ENCODE measurements around the gene CCDC110. TPM values are rescaled to one million over a fixed set of nuclear protein-coding genes. Genes with fewer than 3 reads are reported as not detected.

Gene CCDC110
- total and polyA plus RNA-seq, 2 of the 4 experiments (the other 2 are of a cell fraction) = 0.46 to 0.90 TPM

DNA sequence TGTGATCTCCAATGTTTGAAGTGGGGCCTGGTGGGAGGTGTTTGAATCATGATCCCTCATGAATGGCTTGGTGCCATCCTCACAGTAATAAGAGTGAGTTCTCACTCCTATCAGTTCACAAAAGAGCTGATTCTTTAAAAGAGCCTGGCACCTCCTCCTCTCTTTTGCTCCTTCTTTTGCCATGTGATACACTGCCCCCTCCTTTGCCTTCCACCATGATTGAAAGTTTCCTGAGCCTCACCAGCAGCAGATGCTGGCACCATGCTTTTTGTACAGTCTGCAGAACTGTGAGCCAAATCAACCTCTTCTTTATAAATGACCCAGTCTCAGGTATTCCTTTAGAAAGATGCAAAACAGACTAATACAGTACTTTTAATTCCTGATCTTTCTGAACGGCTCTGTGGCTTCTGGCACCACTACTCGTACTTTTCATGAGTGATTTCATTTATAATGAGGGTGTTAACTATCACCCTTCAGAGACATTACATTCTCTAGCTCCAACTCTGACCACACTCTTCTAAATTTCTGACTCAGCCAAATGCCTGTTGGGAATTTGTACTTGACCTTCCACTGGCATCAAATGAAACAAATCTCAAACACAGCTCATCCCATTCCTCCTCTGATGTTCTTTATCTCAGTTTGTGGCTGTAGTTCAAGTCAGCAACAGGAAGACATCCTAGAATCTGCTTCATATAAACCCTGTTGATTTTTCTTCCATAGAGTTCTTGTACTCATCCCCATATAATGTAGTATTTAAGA lies 50.0 kb downstream of the CCDC110 start:
- no CpG with 5 or more reads among the region's 2 CpGs for WGBS, 2 experiments (ENCODE audit: extremely low coverage in 2 of 2, insufficient read length in 1 of 2)
- in situ Hi-C loops (cut with MboI; ENCODE audit: low sequenced_read_pairs) (no loop called here), dilution Hi-C loops (cut with HindIII; ENCODE audit: low sequenced_read_pairs, unreplicated experiment) (no loop called here), intact Hi-C loops (cut with micrococcal nuclease) (no loop called here)
- Histone ChIP-seq H3K4ac (ENCODE audit: low read depth, low read length) (no peak overlapping the region), H4K5ac (ENCODE audit: low read depth, low read length) (no peak overlapping the region), H3K79me1 (ENCODE audit: low read depth in 1 of 2, low read length in 2 of 2) (peaks cover 15 to 23% of the 10 kb centered on the region in 2 experiments), H3K23ac (ENCODE audit: low read depth, low read length) (no peak overlapping the region), H3K18ac (ENCODE audit: low read depth, low read length) (no peak overlapping the region), H3K14ac (replicated peaks; ENCODE audit: low read depth, low read length) (no peak overlapping the region), H2BK15ac (ENCODE audit: low read depth, low read length) (no peak overlapping the region), H3K4me3 (ENCODE audit: insufficient read depth, low read depth, low read length) (no peak overlapping the region), H3K56ac (ENCODE audit: extremely low read depth, insufficient read depth, low read length) (no peak overlapping the region), H3K9me1 (ENCODE audit: insufficient read depth, low read length) (peaks cover 11% of the 10 kb centered on the region), H2AFZ (replicated peaks; ENCODE audit: low read length, poor library complexity) (no peak overlapping the region), H3K27me3 (ENCODE audit: control insufficient read depth, insufficient read depth, low read length) (no peaks in the 10 kb centered on the region), H4K8ac (ENCODE audit: low read depth in 2 of 2, low read length in 2 of 2) (no peak overlapping the region), H4K20me1 (ENCODE audit: insufficient read depth, low read length) (peaks cover 6% of the 10 kb centered on the region; the same call in 1 of the 2 replicates), H2AK9ac (replicated peaks; ENCODE audit: low read depth, low read length, poor library complexity) (no peak overlapping the region), H4K91ac (ENCODE audit: insufficient read depth, low read depth, low read length) (no peak overlapping the region), H2BK20ac (ENCODE audit: low read depth, low read length) (no peak overlapping the region), H3K36me3 (ENCODE audit: control insufficient read depth, insufficient read depth, low read length) (peaks cover 5% of the 10 kb centered on the region; the same call in 1 of the 2 replicates), H2BK120ac (ENCODE audit: low read depth, low read length) (no peak overlapping the region; the same call in 1 of the 2 replicates), H3K27ac (ENCODE audit: insufficient read depth, low read length) (no peak overlapping the region), H3K4me1 (ENCODE audit: control insufficient read depth, insufficient read depth, low read length) (peaks cover 5% of the 10 kb centered on the region; the same call in 1 of the 2 replicates), H3K9me3 (ENCODE audit: control insufficient read depth, insufficient read depth, low read length) (no peaks in the 10 kb centered on the region), H2AK5ac (ENCODE audit: low read depth, low read length) (no peak overlapping the region), H2BK5ac (ENCODE audit: low read depth, low read length, poor library complexity, severe bottlenecking) (no peak overlapping the region), H3K9ac (ENCODE audit: low read depth, low read length) (no peak overlapping the region), H3K4me2 (ENCODE audit: low read depth, low read length) (peak overlapping the region; percentile 10; the same call in 1 of the 2 replicates)
- DNase-seq (peak; percentile 68), ATAC-seq (ENCODE audit: low read depth) (peak; percentile 8)
- POLR2A ChIA-PET (ENCODE audit: unreplicated experiment) = no interaction called here
- TF ChIP-seq MAFK (IDR thresholded peaks at IDR 0.05; ENCODE audit: low read depth, low read length) = peak; percentile 35; the same call in 1 of the 2 replicates
- TF ChIP-seq, protein P1, sequence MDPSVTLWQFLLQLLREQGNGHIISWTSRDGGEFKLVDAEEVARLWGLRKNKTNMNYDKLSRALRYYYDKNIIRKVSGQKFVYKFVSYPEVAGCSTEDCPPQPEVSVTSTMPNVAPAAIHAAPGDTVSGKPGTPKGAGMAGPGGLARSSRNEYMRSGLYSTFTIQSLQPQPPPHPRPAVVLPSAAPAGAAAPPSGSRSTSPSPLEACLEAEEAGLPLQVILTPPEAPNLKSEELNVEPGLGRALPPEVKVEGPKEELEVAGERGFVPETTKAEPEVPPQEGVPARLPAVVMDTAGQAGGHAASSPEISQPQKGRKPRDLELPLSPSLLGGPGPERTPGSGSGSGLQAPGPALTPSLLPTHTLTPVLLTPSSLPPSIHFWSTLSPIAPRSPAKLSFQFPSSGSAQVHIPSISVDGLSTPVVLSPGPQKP (IDR thresholded peaks at IDR 0.05; ENCODE audit: borderline replicate concordance, low read depth, low read length) = no peak
- no TSS peak for BruUV-seq (replicated peaks)
- CTCF ChIA-PET = no interaction called here
